ENCODE results near the gene C12orf76.
A peak's percentile ranks its signal among the peaks of the same experiment; 100 is the strongest.
"Not testable (repeated sequence)": the region's sequence is repeated elsewhere in the genome, so short reads cannot be mapped to it uniquely, and the experiment has no call there.

The C12orf76 gene

GRCh38 chr12:110010853-110011723 is 37.2 kb downstream of the C12orf76 start:
- H3K4me3 ChIP-seq (replicated peaks; ENCODE audit: insufficient read depth, low read length): no peak overlapping the region
- no peak for DNase-seq (ENCODE audit: low read depth in 1 of 2, low spot score in 1 of 2)
- no peak overlapping the region for H3K27ac ChIP-seq (replicated peaks)
- H3K27me3 ChIP-seq (ENCODE audit: insufficient read depth, poor library complexity, severe bottlenecking): no peaks in the 10 kb centered on the region
- TF ChIP-seq POLR2AphosphoS5 (IDR thresholded peaks at IDR 0.05; ENCODE audit: low read depth) (no peak), CTCF (IDR thresholded peaks at IDR 0.05; ENCODE audit: insufficient read depth, low read length) (no peak), GABPA (IDR thresholded peaks at IDR 0.05; ENCODE audit: low read depth) (no peak), REST (IDR thresholded peaks at IDR 0.05; ENCODE audit: insufficient replicate concordance, low read depth) (no peak), SPI1 (IDR thresholded peaks at IDR 0.05; ENCODE audit: borderline replicate concordance, low read depth) (no peak)

- H3K27ac ChIP-seq (replicated peaks): peak overlapping the region; percentile 59; the same call in 1 of the 2 replicates
- not testable (repeated sequence) for H3K4me3 ChIP-seq (replicated peaks; ENCODE audit: insufficient read depth, low read length); DNase-seq (ENCODE audit: low read depth in 1 of 2, low spot score in 1 of 2); H3K27me3 ChIP-seq (ENCODE audit: insufficient read depth, poor library complexity, severe bottlenecking)
These were observed 39.5 kb downstream of the C12orf76 start for GRCh38 chr12:110008681-110009398.

GRCh38 chr12:110007881-110008280 is 40.4 kb downstream of the C12orf76 start:
- TF ChIP-seq CTCF (IDR thresholded peaks at IDR 0.05; ENCODE audit: insufficient read depth, low read length): no peak
- TF ChIP-seq SPI1 (IDR thresholded peaks at IDR 0.05; ENCODE audit: borderline replicate concordance, low read depth): peak; percentile 66; the same call in 1 of the 2 replicates
- Histone ChIP-seq H3K4me3 (replicated peaks; ENCODE audit: insufficient read depth, low read length) (no peak overlapping the region), H3K27ac (replicated peaks) (peak overlapping the region; percentile 59), H3K27me3 (ENCODE audit: insufficient read depth, poor library complexity, severe bottlenecking) (no peaks in the 10 kb centered on the region)
- DNase-seq (ENCODE audit: low read depth in 1 of 2, low spot score in 1 of 2): peak; percentile 54 to 55

- H3K27ac ChIP-seq (replicated peaks): no peak overlapping the region
- H3K27me3 ChIP-seq (ENCODE audit: insufficient read depth, poor library complexity, severe bottlenecking): no peaks in the 10 kb centered on the region
- TF ChIP-seq POLR2AphosphoS5 (IDR thresholded peaks at IDR 0.05; ENCODE audit: low read depth) (no peak), SPI1 (IDR thresholded peaks at IDR 0.05; ENCODE audit: borderline replicate concordance, low read depth) (no peak), REST (IDR thresholded peaks at IDR 0.05; ENCODE audit: insufficient replicate concordance, low read depth) (no peak), CTCF (IDR thresholded peaks at IDR 0.05; ENCODE audit: insufficient read depth, low read length) (no peak), GABPA (IDR thresholded peaks at IDR 0.05; ENCODE audit: low read depth) (no peak)
- H3K4me3 ChIP-seq (replicated peaks; ENCODE audit: insufficient read depth, low read length): no peak overlapping the region
- DNase-seq (ENCODE audit: low read depth in 1 of 2, low spot score in 1 of 2): no peak
These were observed 42.2 kb downstream of the C12orf76 start for GRCh38 chr12:110006115-110006514.
